IMR-90 (cell line): ENCODE results near the gene SORD. TPM values are rescaled to one million over a fixed set of nuclear protein-coding genes. Genes with fewer than 3 reads are reported as not detected.
"Not testable (repeated sequence)": the region's sequence is repeated elsewhere in the genome, so short reads cannot be mapped to it uniquely, and the experiment has no call there.

ENCODE experiments used
- ATAC-seq: fragments of 200-7000 bp; cut with Tn5 transposase; 2 replicates; pipeline ENCODE4 v1.9.1; 2020; ENCODE audit warnings: low read depth, mild to moderate bottlenecking, moderate library complexity
- BruUV-seq: library from RNA; stranded (reverse); fragments of 400-500 nt; replicated peaks from 2 replicates; lab custom pipeline; 2021; lab: Mats Ljungman, UMichigan
- CTCF ChIA-PET: fragments of 300-600 bp; formaldehyde crosslinking; extraction: SDS; loops from one replicate; lab custom pipeline; 2021; ENCODE audit warnings: antibody characterized with exemption; lab: Yijun Ruan, JAX
- POLR2A ChIA-PET: fragments of 300-600 bp; sonication (Branson Sonifier 250); formaldehyde crosslinking; loops from one replicate; lab custom pipeline; 2022; ENCODE audit warnings: antibody characterized with exemption; ENCODE audit not compliant: unreplicated experiment; lab: Charles Lee
- DNase-seq: peaks from one replicate; pipeline ENCODE4 v3.0.0; 2013
- H2AFZ ChIP-seq: replicated peaks from 2 replicates; pipeline ENCODE3; 2013; ENCODE audit warnings: low read length, mild to moderate bottlenecking; ENCODE audit not compliant: poor library complexity
- H2AK5ac ChIP-seq: 2 replicates; pipeline ENCODE4 v1.6.1; 2013; ENCODE audit warnings: low read depth, low read length, inconsistent platforms
- H2AK9ac ChIP-seq: replicated peaks from 2 replicates; pipeline ENCODE3; 2013; ENCODE audit warnings: mild to moderate bottlenecking, low read depth, low read length, moderate library complexity; ENCODE audit not compliant: poor library complexity
- H2BK120ac ChIP-seq: 2 replicates; pipeline ENCODE4 v1.6.1; 2013; ENCODE audit warnings: low read depth, low read length, inconsistent platforms
- H2BK15ac ChIP-seq: 3 replicates; pipeline ENCODE4 v1.6.1; 2013; ENCODE audit warnings: low read depth, low read length, inconsistent platforms
- H2BK20ac ChIP-seq: 2 replicates; pipeline ENCODE4 v1.6.1; 2013; ENCODE audit warnings: low read depth, mild to moderate bottlenecking, inconsistent platforms, low read length, moderate library complexity
- H2BK5ac ChIP-seq: 2 replicates; pipeline ENCODE4 v1.6.1; 2013; ENCODE audit warnings: mild to moderate bottlenecking, low read depth, low read length, inconsistent platforms; ENCODE audit not compliant: poor library complexity, severe bottlenecking
- H3K14ac ChIP-seq: replicated peaks from 2 replicates; pipeline ENCODE4 v1.6.1; 2013; ENCODE audit warnings: low read depth, low read length, inconsistent platforms
- H3K18ac ChIP-seq: 2 replicates; pipeline ENCODE4 v1.6.1; 2013; ENCODE audit warnings: low read depth, low read length, control low read depth
- H3K23ac ChIP-seq: 2 replicates; pipeline ENCODE4 v1.6.1; 2013; ENCODE audit warnings: low read depth, low read length, inconsistent platforms
- H3K27ac ChIP-seq: 2 replicates; pipeline ENCODE4 v1.5.1; 2013; ENCODE audit warnings: mild to moderate bottlenecking, control low read depth, low read length; ENCODE audit not compliant: insufficient read depth
- H3K27me3 ChIP-seq: 2 replicates; pipeline ENCODE4 v1.6.1; 2013; ENCODE audit warnings: low read length; ENCODE audit not compliant: control insufficient read depth, insufficient read depth
- H3K36me3 ChIP-seq: 2 replicates; pipeline ENCODE4 v1.6.1; 2013; ENCODE audit warnings: low read length, mixed read lengths; ENCODE audit not compliant: control insufficient read depth, insufficient read depth
- H3K4ac ChIP-seq: 2 replicates; pipeline ENCODE4 v1.6.1; 2013; ENCODE audit warnings: low read depth, low read length, inconsistent platforms
- H3K4me1 ChIP-seq: 2 replicates; pipeline ENCODE4 v1.6.1; 2013; ENCODE audit warnings: low read length, mixed read lengths; ENCODE audit not compliant: control insufficient read depth, insufficient read depth
- H3K4me2 ChIP-seq: 2 replicates; pipeline ENCODE4 v1.6.1; 2013; ENCODE audit warnings: low read depth, mild to moderate bottlenecking, control low read depth, low read length, moderate library complexity
- H3K4me3 ChIP-seq: 2 replicates; pipeline ENCODE4 v1.5.1; 2013; ENCODE audit warnings: low read depth, mild to moderate bottlenecking, control low read depth, low read length, moderate library complexity; ENCODE audit not compliant: insufficient read depth
- H3K56ac ChIP-seq: 2 replicates; pipeline ENCODE4 v1.6.1; 2013; ENCODE audit warnings: low read length, inconsistent platforms; ENCODE audit not compliant: insufficient read depth; ENCODE audit errors: extremely low read depth
- H3K79me1 ChIP-seq, 2 experiments: 2 replicates each; pipeline ENCODE4 v1.6.1; 2013; ENCODE audit warnings: low read length in 2 of 2, inconsistent platforms in 1 of 2, low read depth in 1 of 2
- H3K9ac ChIP-seq: 2 replicates; pipeline ENCODE4 v1.6.1; 2013; ENCODE audit warnings: low read depth, low read length, control low read depth
- H3K9me1 ChIP-seq: 2 replicates; pipeline ENCODE4 v1.6.1; 2013; ENCODE audit warnings: low read length, inconsistent platforms; ENCODE audit not compliant: insufficient read depth
- H3K9me3 ChIP-seq: 2 replicates; pipeline ENCODE4 v1.6.1; 2013; ENCODE audit warnings: low read length; ENCODE audit not compliant: control insufficient read depth, insufficient read depth
- H4K20me1 ChIP-seq: 2 replicates; pipeline ENCODE4 v1.6.1; 2013; ENCODE audit warnings: low read length, inconsistent platforms; ENCODE audit not compliant: insufficient read depth
- H4K5ac ChIP-seq: 2 replicates; pipeline ENCODE4 v1.6.1; 2013; ENCODE audit warnings: mild to moderate bottlenecking, low read depth, low read length, control low read depth
- H4K8ac ChIP-seq, 2 experiments: 2 replicates each; pipeline ENCODE4 v1.6.1; 2013; ENCODE audit warnings: low read depth in 2 of 2, low read length in 2 of 2, control low read depth in 1 of 2, inconsistent platforms in 1 of 2
- H4K91ac ChIP-seq: 2 replicates; pipeline ENCODE4 v1.6.1; 2013; ENCODE audit warnings: low read depth, low read length, inconsistent platforms; ENCODE audit not compliant: insufficient read depth
- WGBS, 2 experiments: methylation state at CpG; one replicate each; pipeline versions ENCODE4 v1.1.5 to v1.1.7; 2013; ENCODE audit warnings: missing lambda C conversion rate in 2 of 2; ENCODE audit not compliant: insufficient read length in 1 of 2; ENCODE audit errors: extremely low coverage in 2 of 2; 5-methylcytosine and 5-hydroxymethylcytosine counted together
- dilution Hi-C: fragments of 300-500 bp; cut with HindIII; formaldehyde crosslinking; loops from one replicate; pipeline ENCODE4 v1.14.3; 2018; ENCODE audit warnings: low sequenced_read_pairs; ENCODE audit not compliant: unreplicated experiment
- in situ Hi-C: fragments of 300-500 bp; cut with MboI; formaldehyde crosslinking; loops from 3 replicates; pipeline ENCODE4 v1.14.3; 2019; ENCODE audit warnings: low sequenced_read_pairs, inconsistent platforms, mixed read lengths
- intact Hi-C: fragments of 100-400 bp; cut with micrococcal nuclease; formaldehyde crosslinking; loops from 2 replicates; pipeline ENCODE4 v1.10.0; 2022
- polyA plus RNA-seq, 3 experiments: library from polyadenylated mRNA; depleted of rRNA; stranded (reverse); fragments of >200 nt; gene quantifications; 2 replicates each; pipeline ENCODE4 v1.2.3, GENCODE V29; 2012; ENCODE audit warnings: low replicate concordance in 1 of 3
- total RNA-seq: library from RNA; depleted of rRNA; stranded (reverse); fragments of >200 nt; gene quantifications from 2 replicates; pipeline ENCODE4 v1.2.3, GENCODE V29; 2012

The SORD gene
- total and polyA plus RNA-seq, 2 of the 4 experiments (the other 2 are of a cell fraction): 27.6 to 34.2 TPM

DNA sequence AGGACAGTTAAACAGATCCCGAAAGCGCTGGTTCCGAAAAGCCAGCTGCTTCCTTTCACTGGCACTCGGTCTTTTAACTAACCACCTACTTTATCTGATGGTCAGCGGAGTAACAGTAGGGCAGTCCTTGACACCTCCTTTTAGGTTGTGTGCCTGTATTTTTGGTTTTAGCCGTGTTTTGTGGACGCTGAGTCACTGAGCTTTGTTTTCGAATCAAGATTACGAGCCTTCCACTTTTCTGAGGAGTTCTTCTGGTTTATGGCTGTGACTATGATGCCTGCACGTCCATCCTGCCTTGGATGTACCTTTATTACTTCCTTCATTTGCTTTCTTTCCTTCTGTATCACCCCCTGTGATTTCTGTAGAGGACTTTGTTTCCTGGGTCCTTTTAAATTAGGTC, 59.4 kb downstream of the SORD start:
- H3K79me1 ChIP-seq, H2BK20ac ChIP-seq, H2AK5ac ChIP-seq, H3K9me3 ChIP-seq, H2AFZ ChIP-seq, H3K27ac ChIP-seq, H3K23ac ChIP-seq, in situ Hi-C loops, H3K9ac ChIP-seq, H3K4ac ChIP-seq, intact Hi-C loops, dilution Hi-C loops, H4K91ac ChIP-seq, BruUV-seq, H4K8ac ChIP-seq, H3K36me3 ChIP-seq, H2BK120ac ChIP-seq, H3K9me1 ChIP-seq, H3K4me3 ChIP-seq, H4K5ac ChIP-seq, H2AK9ac ChIP-seq, H4K20me1 ChIP-seq, H3K56ac ChIP-seq, H2BK5ac ChIP-seq, H3K18ac ChIP-seq, H2BK15ac ChIP-seq, DNase-seq, H3K4me1 ChIP-seq, H3K14ac ChIP-seq, POLR2A ChIA-PET, H3K4me2 ChIP-seq: not testable (repeated sequence)
- H3K27me3 ChIP-seq: peaks cover 14% of the 10 kb centered on the region
- CTCF ChIA-PET: interaction anchor here (2.5 kb wide), 1 partner anchor 36 kb away, joined by 14 read pairs; no protein-coding TSS in a partner anchor
- WGBS, 2 experiments: no CpG with 5 or more reads among the region's 10 CpGs
- ATAC-seq: peak; percentile 30; the same call in 1 of the 2 replicates
